22Rv1 (cell line): ENCODE results near the gene PSKH1.

ENCODE experiments used
- ZFX ChIP-seq: fragments of 450-650 bp; IDR thresholded peaks from 2 replicates; pipeline ENCODE4 v1.6.1; 2017; ENCODE audit warnings: antibody characterized with exemption, borderline replicate concordance
- TF ChIP-seq, protein P1 (sequence below): fragments of 450-650 bp; IDR thresholded peaks from 2 replicates; pipeline ENCODE4 v1.5.1; 2017; ENCODE audit warnings: mild to moderate bottlenecking

DNA sequence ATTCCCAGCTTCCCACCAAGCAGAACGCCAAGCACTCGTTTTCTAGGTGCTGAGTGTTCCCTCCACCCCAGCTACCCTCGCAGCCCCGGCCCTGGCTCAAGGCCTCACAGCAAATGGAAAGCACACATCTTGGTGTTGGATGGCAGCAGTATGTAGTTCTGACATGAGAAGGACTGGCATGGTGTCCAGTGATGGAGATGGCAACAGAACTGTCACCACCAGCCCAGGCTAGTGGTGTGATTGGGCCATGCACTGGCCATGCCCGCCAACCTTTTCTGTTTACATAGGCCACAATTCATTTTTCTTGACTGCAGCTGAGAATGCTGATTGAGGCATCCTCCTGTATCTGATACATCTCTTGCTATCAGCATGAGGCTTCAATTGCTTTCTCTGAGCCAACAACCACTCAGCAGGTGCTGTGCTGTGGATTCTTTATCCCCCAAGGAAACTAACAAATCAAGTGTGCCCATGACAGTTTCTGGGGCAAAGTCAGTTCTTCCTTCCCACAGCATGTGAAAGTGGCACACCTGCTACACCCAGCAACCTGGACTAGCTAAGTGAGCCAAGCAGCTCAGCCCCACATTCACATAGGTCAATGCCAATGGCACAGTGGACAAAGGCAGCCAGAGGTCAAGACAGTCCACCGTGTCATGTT lies 71.5 kb downstream of the PSKH1 start:
- TF ChIP-seq, protein P1, sequence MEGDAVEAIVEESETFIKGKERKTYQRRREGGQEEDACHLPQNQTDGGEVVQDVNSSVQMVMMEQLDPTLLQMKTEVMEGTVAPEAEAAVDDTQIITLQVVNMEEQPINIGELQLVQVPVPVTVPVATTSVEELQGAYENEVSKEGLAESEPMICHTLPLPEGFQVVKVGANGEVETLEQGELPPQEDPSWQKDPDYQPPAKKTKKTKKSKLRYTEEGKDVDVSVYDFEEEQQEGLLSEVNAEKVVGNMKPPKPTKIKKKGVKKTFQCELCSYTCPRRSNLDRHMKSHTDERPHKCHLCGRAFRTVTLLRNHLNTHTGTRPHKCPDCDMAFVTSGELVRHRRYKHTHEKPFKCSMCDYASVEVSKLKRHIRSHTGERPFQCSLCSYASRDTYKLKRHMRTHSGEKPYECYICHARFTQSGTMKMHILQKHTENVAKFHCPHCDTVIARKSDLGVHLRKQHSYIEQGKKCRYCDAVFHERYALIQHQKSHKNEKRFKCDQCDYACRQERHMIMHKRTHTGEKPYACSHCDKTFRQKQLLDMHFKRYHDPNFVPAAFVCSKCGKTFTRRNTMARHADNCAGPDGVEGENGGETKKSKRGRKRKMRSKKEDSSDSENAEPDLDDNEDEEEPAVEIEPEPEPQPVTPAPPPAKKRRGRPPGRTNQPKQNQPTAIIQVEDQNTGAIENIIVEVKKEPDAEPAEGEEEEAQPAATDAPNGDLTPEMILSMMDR, result no peak
- TF ChIP-seq ZFX, result no peak
